Vagina (tissue), 2 donors: ENCODE results near the gene KLK7.
A peak's percentile ranks its signal among the peaks of the same experiment; 100 is the strongest.

Experiments
- POLR2A ChIP-seq, 2 donors: fragments of 450-650 bp; IDR thresholded peaks; one replicate each; pipeline ENCODE4 v1.6.1; 2017; ENCODE audit warnings: antibody characterized with exemption in 2 of 2, mild to moderate bottlenecking in 2 of 2, moderate library complexity in 2 of 2
- POLR2AphosphoS5 ChIP-seq, 2 donors: sonication (generic); formaldehyde crosslinking; IDR thresholded peaks; one replicate each; pipeline ENCODE4 v1.9.0; 2017; ENCODE audit warnings: antibody characterized with exemption in 2 of 2, mild to moderate bottlenecking in 2 of 2, low read depth in 1 of 2; ENCODE audit not compliant: insufficient read depth in 1 of 2
- TF ChIP-seq, protein P1 (sequence below), 3 experiments: fragments of 450-650 bp in 2 of 3; fragments of 200-600 bp in 1 of 3; sonication (generic) in 1 of 3; IDR thresholded peaks; one replicate each; pipeline ENCODE4 v1.5.1; 2017 to 2019; ENCODE audit warnings: antibody characterized with exemption in 3 of 3, mild to moderate bottlenecking in 2 of 3, moderate library complexity in 2 of 3

DNA sequence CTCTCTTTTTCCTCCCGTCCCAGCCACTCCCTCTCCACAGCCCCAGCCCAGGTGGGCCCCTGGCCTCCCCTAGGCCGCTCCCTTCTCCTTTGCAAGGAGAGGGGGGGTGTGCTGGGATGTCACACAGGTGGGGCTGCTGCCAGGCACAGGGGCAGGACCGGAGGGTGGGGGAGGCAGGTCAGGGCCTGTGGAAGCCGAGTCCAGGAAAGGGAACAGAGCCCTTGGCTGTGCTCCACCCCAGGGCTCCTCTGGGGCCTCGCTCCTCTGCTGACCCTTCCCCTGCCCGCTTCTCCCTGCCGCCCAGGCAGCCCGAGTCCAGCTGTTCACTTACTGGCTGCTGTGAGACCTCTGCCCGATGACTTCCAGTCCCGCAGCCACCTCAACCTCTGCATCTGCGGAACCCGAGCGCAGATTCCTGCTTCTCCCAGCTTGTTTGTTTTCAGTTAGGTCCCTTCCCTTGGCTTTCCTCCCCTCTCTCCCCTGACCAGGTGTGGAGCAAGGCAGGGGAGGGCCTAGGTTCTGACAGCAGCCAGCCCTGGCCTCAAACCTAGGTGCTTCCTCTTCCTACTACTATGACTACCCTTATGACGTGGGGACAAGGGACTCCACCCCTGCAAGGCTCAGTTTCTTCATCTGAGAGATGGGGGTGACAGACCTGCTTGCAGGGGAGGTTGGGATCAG is 43.5 kb upstream of the KLK7 start:
- TF ChIP-seq, protein P1, sequence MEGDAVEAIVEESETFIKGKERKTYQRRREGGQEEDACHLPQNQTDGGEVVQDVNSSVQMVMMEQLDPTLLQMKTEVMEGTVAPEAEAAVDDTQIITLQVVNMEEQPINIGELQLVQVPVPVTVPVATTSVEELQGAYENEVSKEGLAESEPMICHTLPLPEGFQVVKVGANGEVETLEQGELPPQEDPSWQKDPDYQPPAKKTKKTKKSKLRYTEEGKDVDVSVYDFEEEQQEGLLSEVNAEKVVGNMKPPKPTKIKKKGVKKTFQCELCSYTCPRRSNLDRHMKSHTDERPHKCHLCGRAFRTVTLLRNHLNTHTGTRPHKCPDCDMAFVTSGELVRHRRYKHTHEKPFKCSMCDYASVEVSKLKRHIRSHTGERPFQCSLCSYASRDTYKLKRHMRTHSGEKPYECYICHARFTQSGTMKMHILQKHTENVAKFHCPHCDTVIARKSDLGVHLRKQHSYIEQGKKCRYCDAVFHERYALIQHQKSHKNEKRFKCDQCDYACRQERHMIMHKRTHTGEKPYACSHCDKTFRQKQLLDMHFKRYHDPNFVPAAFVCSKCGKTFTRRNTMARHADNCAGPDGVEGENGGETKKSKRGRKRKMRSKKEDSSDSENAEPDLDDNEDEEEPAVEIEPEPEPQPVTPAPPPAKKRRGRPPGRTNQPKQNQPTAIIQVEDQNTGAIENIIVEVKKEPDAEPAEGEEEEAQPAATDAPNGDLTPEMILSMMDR (IDR thresholded peaks at IDR 0.05): no peak
- TF ChIP-seq POLR2AphosphoS5 (IDR thresholded peaks at IDR 0.05; ENCODE audit: insufficient read depth in 1 of 2, low read depth in 1 of 2): peak in 1 of 2 donors; percentile 36
- no peak for TF ChIP-seq POLR2A (IDR thresholded peaks at IDR 0.05)
